HG03442 (cell line): ENCODE results near the gene ANKS3.

Experiments used
- ATAC-seq: cut with Tn5 transposase; IDR thresholded peaks from one replicate; pipeline ENCODE4 v1.9.1; 2021; ENCODE audit warnings: mild to moderate bottlenecking, moderate library complexity; ENCODE audit not compliant: unreplicated experiment

ANKS3 gene

GRCh38 chr16:4673387-4674046 is 60.6 kb downstream of the ANKS3 start:
- ATAC-seq, result no peak

GRCh38 chr16:4668313-4668960 is 65.6 kb downstream of the ANKS3 start:
- no peak for ATAC-seq

- no peak for ATAC-seq
These were observed 66.7 kb downstream of the ANKS3 start for GRCh38 chr16:4667203-4667963.

- ATAC-seq, result no peak
These were observed 67.4 kb downstream of the ANKS3 start for GRCh38 chr16:4666537-4667202.

- no peak for ATAC-seq
These were observed 69.3 kb downstream of the ANKS3 start for GRCh38 chr16:4664538-4665418.

GRCh38 chr16:4663777-4664465 is 70.2 kb downstream of the ANKS3 start:
- no peak for ATAC-seq

- ATAC-seq, result no peak
These were observed 70.7 kb downstream of the ANKS3 start for GRCh38 chr16:4663465-4663776.

- no peak for ATAC-seq
These were observed 72.4 kb downstream of the ANKS3 start for GRCh38 chr16:4661661-4662060.

- ATAC-seq, result peak; percentile 38
These were observed 73.5 kb downstream of the ANKS3 start for GRCh38 chr16:4660454-4661007.

- ATAC-seq, result no peak
These were observed 74.4 kb downstream of the ANKS3 start for GRCh38 chr16:4659363-4660353.

GRCh38 chr16:4656695-4657686 is 77.1 kb downstream of the ANKS3 start:
- ATAC-seq, result no peak

- ATAC-seq, result no peak
These were observed 77.8 kb downstream of the ANKS3 start for GRCh38 chr16:4656221-4656620.

GRCh38 chr16:4655801-4656200 is 78.3 kb downstream of the ANKS3 start:
- no peak for ATAC-seq

- no peak for ATAC-seq
These were observed 79.0 kb downstream of the ANKS3 start for GRCh38 chr16:4654964-4655590.

GRCh38 chr16:4654011-4654963 is 79.8 kb downstream of the ANKS3 start:
- ATAC-seq, result no peak

GRCh38 chr16:4652561-4652960 is 81.5 kb downstream of the ANKS3 start:
- ATAC-seq, result no peak
